CD4-positive, alpha-beta T cell treated with Interleukin-10 for 1 hour (primary cell): ENCODE data around the gene MKNK2.

ENCODE experiments used
- DNase-seq: peaks from one replicate; pipeline ENCODE4 v3.0.0-alpha.2; 2020

Gene MKNK2

DNA sequence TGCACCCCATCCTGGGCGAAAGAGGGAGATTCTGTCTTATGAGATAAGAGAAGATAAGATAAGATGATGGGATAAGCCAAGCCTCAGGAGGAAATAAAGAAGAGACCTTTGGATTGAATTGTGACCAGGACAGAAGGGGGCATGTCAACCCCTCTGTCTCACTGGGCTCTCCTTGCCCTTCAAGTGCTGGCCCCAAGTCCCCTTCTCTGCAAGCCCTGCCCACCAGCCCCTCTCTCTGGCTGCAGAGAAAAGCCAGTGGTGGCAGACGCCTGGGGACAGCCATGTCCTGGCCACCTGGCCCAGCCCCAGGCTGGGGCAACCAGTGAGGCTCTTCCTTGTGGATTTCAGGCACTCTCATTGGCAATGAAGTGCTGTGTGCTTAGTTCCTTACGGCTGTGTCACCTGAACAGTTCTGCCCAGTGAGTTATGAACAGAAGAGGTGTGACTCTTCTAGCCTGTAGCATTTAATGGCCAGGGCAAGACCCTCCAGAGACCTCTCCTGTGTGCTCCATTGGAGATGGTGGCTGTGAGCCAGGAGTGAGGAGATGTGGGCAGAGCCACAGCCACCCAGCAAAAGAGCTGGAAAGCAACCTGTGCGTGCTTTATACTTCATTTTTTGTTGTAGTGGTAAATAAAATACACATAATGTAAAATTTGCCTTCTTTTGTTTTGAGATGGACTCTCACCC is 29.4 kb downstream of the MKNK2 start:
- DNase-seq: no peak

DNA sequence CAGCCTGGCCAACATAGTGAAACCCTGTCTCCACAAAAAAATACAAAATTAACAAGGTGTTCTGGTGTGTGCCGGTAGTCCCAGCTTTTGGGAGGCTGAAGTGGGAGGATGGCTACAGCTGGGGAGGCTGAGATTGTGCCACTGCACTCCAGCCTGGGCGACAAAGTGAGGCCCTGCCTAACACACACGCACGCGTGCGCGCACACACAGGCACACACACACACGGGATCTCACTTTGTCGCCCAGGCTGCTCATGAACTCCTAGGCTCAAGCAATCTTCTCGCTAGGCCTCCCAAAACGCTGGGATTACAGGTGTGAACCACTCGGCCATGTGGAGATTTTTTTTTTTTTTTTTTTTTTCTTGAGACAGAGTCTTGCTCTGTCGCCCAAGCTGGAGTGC is 32.3 kb downstream of the MKNK2 start:
- DNase-seq: no peak

DNA sequence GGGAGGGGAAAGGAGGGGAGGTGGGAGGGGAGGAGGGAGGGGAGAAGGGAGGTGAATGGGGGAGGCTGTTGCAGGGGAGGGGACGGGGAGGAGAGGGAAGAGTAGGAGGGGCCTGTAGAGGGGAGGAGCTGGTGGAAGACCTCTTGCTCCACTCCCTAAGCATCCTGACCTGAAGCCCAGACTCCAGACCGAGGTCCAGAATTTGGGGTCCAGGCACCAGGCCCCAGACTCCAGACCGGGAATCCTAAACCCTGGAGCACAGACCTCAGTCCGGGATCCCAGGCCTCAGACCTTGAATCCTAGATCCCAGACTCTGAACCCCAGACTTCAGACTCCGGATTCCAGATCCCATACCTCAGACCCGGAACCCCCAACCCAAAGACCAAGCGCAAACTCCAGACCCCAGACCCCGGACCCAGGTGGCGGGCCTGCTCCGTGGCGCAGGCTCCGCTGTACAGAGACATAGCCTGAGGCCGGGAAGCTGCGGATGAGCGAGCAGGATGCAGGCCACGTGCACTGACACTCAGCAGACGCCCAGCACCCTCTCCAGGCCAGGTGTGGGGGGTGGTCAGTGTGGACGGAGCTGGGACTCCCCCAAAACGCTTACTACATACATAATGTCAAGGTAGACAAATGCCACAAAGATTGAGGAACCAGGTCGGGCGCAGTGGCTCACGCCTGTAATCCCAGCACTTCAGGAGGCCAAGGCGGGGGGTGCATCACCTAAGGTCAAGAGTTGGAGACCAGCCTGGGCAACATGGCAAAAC is 34.8 kb downstream of the MKNK2 start:
- peak; percentile 75 for DNase-seq

DNA sequence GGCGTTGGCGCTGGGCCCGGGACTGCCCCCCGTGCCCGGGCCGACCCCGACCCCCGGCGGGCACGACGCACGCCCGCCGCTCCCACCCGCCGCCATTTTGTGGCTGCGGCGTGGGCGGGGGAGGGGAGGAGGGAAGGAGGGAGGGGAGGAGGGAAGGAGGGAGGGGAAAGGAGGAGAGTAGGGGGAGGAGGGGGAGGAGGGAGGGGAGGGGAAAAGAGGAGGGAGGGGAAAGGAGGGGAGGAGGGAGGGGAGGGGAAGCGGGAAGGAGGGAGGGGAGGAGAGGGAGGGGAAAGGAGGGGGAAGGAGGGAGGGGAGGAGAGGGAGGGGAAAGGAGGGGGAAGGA is 35.5 kb downstream of the MKNK2 start, which contains the start of gene BTBD2:
Gene BTBD2, minus strand, starts transcription at position 107 of the 343 bp plus-strand sequence. Its CDS starts 11 bp downstream, at position 96.
- DNase-seq: peak; percentile 64

DNA sequence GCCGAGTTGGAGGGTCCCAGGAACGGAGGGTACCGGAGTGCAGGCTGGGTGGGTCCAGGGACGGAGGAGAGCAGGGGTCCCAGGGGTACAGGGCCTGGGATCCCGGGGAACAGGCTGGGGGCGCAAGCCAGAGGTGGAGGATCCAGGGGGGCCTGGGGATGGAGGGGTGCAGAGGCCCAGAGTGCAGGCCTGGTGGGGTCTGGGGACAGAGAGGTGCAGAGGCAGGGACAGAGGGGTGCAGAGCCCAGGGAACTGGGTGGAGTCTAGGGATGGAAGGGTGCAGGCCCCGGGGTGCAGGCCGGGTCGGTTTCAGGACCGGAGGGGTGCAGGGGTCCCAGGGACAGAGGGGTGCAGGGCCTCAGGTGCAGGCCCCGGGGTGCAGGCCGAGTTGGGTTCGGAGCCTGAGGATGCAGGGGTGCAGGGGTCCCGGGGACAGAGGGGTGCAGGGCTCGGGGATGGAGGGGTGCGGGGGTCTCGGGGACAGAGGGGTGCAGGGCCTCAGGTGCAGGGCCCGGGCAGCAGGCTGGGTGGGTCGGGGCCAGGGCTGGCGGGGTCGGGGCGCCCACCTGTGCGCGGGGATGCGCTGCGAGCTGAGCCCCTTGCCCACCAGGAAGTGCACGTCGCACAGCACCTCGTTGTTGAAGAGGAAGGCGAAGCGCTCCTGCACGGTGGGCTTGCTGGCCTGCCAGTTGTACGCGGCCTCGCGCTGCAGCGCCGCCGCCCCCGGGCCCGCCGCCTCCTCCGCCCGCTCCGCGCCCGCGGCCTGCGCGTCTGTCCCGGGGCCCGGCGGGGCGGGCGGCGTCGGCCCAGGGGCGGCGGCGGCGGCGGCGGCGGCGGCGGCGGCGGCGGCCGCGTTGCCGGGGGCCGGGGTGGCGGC is 36.1 kb downstream of the MKNK2 start:
- peak; percentile 32 for DNase-seq

DNA sequence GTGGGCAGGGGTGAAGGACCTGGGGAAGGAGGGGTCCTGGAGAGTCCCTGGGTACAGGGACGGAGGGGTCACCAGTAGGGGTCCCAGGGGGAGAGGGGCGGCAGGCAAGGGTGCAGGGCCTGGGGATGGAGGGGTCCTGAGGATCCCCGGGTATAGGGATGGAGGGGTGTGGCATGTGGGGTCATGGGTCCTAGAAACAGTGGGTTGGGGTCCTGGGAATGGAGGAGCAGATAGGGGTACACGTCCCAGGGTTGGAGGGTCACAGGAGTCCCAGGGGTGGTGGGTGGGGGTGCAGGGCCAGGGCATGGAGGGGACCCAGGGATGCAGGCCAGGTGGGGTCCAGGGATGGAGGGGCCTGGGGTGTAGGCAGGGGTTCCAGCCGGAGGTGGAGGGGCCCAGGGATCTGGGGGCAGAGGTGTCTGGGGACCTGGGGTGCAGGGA is 36.9 kb downstream of the MKNK2 start:
- DNase-seq: no peak

DNA sequence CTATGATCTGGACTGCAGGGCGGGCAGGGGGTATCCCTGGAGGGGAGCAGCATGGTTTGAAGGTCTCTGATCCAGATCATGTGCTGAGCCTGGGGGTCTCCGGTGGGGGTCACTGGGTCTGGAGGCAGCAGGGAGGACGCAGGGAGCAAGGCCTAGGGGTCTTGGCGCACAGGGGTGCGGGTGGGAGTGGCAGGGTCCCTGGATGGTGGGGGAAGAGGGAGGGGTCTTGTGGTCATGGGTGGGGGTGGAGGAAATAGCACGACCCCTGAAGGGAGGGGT is 37.4 kb downstream of the MKNK2 start:
- DNase-seq: no peak

DNA sequence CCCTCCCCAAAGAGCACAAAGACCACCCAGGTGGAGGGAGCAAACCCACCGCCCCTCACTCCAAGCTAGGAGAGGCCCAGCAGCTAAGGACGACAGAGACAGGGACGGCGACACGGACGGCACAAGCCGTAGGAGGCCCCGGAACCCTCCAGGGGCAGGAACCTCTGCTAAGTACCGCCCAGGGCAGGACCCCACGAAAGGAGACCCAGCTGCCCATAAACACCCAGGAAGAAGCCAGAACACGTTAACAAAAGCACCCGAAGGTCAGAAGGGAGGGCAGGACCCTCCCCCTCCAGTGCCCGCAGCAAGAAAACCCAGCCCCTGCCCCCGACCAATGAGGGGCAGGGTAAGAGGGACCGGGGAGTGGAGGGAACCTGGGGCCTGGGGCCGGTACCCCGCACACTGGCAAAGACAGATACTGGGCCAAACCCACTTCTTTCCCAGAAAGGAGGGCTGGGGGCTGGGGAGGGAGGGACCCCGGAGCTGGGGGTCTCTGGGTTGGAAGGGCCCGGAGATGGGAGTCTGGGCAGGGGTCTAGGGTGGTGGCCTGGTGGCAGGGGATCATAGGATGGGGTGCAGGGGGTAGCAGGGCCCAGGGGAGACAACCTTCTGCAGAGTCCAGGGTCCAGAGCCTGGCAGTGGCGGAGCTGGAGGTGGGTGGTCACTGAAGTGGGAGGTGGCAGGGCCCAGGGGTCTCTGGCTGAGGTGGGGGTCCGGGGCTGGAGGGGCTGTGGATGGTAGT is 37.9 kb downstream of the MKNK2 start:
- no peak for DNase-seq

DNA sequence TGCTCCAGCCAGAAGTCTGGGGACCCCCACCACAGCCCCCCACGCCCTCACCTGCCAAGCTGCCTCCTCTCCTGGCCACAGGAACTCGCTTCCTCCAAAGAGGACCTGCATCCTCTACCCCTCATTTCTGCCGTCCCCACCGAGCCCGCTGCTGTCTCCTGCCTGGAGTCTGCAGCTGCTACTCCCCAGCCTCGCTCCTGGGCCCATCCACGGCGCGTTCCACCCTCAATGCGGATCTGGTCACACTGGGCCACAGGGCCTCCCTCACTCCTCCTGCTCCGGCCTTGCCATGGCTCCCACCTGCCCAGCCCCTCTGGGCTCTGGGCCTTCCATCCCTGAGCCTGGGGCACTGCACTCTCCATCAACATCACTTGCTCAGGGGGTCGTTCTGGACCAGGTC is 39.9 kb downstream of the MKNK2 start:
- DNase-seq: no peak

DNA sequence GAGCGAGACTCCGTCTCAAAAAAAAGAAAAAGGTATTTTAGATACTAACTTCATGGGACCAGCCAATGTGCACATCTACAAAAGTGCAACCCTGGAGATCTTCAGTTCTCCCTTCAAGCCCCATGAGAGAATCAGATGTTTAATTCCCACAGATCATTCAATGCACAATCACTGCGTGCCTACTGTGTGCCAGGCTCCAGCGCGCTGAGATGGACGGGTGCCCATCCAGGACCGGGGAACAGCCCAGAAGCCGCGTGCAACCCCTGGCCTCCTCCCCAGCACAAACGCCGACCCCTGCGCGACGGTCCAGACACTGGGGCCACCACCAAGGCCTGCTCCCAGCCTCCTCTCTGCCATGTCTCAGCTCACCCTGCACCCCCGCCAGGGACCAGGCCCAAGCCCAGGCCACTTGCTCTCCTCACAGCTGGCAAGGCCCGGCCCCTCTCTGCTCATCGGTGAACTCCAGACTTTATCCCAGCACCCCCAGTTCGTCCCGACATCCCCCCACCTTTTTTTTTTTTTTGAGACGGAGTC is 40.8 kb downstream of the MKNK2 start:
- no peak for DNase-seq

DNA sequence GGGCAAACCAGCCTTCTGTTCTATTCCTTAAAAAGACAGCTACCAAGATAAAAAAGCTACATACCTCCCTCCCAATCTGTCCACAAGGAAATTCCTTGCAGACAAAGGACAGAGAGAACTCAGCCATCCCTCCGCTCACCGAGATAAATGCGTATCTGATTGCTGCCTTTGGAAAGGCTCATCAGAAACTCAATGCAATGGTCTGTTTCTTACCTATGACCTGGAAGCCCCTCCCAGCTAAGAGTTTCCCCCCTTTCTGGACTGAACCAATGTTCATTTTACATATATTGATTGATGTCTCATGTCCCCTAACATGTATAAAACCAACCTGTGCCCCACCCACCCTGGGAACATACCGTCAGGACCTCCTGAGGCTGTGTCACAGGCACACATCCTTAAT is 47.2 kb downstream of the MKNK2 start:
- no peak for DNase-seq

DNA sequence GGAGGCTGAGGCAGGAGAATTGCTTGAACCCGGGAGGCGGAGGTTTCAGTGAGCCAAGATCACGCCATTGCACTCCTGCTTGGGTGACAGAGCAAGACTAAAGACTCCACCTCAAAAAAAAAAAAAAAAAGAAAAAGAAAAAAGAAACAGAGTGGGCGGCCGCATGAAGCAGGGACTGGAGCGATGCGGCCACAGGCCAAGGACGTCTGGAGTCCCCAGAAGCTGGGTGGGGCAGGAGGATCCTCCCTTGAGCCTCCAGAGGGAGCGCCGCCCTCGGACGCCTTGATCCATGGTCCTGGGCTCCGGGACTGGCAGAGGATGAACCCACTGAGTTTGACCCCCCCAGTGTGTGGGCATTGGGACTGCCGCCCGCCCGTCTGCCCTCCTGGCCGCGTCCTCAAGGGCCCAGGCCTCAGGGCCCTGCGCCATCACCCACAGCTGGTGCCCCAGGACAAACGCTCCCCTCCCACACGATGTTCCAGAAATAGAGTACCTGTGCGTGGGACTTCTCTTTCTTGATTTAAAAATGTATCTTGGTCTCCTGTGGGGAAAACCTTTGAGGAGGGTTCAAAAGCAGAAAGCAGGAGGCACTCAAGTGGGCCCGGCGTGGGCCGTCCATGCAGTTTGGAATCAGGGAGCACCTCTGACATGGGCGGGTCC is 51.1 kb downstream of the MKNK2 start:
- no peak for DNase-seq

DNA sequence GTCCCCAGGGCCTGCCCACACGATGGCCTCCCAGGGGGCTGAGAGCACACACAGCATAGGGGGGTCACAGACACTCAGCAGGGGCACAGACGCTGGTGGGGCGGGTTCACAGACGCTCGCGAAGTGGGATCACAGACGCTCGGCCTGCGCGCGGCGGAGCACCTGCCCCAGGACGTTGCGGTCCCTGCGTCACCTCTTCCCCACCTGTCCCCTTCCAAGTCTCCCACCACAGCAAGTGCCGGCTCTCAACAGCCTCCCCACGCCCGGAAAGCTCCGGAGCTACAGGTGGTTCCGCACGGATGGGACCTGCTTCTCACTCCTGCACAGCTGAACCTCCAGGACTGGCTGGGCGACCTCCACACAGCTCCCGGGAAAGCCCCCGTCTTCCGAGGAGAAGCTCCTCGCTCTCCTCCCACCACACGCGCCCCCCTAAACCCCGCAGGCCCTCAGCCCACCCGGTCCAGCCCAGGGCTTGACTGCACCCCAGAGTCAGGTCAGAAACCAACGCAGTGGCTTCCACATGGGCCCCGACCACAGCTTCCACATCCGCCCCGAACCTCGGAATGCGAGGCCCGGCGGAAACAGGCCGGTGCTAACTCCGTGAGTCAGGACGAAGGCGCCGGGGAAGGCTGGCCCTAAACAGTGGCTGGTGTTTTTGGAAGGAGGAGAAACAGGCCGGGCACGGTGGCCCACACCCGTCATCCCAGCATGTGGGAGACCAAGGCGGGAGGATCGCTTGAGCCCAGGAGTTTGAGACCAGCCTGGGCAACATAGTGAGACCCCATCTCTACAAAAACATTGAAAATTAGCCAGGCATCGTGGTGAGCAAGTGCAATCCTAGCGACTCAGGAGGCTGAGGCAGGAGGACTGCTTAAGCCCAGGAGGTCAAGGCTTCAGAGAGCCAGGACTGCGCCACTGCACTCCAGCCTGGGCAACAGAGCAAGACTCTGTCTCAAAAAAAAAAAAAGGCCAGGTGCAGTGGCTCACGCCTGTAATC is 52.0 kb downstream of the MKNK2 start:
- no peak for DNase-seq

DNA sequence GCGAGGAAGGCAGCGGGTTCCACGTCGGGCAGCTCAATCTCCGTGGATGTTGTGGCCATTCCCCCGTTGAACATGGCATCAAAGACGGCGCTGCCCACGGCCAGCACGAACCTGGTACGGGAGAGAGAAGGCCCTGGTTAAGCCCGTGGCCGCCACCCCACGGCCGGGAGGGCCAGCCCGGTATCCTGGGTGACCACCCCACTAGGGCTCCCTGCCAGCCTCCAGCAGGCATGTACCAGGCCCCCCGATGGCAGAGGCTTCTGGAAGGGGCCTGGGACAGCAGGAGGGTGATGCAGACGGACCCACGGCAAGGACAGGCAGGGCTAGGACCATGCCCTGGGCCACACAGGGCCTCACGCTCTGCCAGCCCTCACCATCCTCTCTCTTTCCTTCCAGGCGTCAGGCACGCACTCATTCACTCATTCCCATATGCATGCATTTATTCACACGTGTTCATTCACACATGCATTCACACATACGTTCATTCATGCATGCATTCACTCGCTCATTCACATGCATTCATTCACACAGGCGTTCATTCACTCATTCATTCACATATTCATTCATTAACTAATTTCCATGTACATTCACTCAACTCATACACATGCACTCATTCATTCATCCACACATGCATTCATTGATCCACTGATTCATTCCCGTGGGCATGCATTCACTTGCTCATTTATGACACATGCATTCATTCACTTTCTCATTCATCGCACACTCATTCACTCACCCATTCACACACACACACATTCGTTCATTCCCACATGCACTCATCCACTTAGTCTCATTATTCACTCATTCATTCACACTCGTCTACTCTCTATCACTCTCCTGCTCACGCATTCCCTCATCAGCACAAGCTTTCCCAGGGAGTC is 53.5 kb downstream of the MKNK2 start:
- DNase-seq: no peak

DNA sequence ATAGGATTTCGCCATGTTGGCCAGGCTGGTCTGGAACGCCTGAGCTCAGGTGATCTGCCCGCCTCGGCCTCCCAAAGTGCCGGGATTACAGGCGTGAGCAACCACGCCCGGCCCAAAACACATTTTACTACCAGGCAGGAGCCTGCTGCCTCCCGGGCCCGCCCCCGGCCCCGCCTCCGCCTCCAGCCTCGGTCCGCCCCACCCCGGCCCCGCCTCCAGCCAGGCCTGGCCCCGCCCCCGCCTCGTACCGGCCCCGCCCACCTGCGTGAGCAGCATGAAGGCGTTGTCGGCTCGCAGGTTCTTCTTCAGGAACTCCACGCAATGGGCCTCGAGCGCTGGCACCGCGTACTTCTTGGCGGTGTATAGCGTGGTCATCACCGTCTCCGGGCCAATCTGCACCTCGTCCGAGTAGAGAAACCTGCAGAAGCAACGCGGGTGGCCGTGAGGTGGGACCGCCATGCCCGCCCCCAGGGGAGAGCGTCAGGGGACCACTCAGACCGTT is 58.2 kb downstream of the MKNK2 start:
- DNase-seq: peak; percentile 27

DNA sequence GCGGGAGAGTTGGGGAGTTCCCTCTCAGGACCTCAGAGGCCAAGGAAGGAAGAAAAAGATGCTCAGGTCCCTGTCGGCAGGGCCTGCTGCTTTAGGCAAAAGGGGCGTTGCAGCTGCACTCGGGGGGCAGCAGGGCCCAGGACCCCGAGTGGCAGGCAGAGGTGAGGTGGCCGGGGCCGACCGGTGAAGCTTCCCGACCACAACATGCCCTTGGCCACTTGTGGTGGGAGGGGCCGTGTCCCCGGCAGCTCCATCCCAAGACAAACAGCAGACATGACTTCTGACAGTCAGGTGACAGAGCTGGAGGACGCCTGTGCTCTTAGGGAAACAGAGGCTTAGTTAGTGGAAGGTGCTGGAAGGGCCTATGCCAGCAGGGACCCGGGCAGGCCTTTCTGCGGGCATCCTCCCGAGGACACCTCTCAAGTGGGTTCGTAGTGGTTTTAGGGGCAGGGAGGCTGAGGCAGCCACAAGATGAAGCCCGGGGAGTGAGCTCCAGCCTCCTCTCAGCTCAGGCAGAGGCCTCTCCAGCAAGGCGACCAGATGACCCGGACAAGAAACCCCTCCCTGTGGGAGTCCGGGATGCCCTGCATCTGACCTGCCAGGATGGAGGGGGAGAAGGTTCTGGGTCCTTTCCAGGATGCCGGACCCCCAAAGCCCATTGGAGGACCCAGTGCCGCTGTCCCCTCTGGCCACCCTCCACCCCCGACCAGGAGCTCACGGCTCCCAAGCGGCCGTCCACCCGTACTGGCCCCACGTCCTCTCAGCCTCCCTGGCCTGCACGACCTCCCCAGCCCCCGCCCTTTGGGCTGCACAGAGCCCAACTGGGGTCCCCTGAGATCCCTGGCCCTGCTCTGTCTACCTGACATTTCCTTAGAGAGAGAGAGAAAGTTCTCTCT is 59.8 kb downstream of the MKNK2 start:
- no peak for DNase-seq

DNA sequence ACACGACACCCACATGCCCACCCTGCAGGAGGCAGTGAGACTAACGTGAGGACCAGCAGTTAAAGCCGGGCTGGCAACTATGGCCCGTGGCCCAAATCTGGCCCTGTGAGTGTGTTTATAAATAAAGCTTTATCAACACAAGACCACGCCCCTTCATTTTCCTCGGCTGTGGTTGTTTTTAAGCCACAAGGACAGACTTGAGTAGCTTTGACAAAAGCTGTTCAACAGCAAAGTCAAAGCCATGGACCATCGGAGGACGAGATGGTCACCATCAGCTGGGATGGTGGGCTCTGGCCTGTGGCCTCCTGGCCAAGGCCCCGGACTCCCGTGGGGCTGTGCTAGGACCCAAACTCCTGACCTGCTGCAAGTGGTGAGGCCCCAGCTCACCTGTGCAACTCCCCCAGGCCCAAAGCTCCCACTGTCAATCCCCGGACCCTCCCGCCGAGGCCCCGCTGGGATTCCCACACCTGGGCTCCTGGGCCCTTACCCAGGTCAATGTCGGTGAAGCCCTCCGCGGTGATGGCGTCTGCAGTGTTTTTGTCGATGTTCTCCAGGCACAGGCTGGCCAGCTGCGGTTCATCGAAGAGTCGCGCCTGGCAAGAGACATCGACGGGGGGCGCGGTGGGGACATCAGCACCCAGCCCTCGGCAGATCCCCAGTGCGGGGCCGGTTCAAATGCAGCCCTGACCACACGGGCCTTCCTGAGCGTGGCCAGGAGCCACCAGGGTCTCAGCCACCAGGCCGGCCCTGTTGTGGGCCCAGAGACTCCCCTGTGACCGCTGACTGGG is 60.6 kb downstream of the MKNK2 start:
- DNase-seq: no peak
